Activated CD4-positive, alpha-beta memory T cell treated with anti-CD3 and anti-CD28 coated beads for 36 hours (primary cell): Measurements from ENCODE around the gene SHMT2. TPM values are rescaled to one million over a fixed set of nuclear protein-coding genes. Genes with fewer than 3 reads are reported as not detected.

ENCODE experiments used
- CTCF ChIA-PET: fragments of 350-600 bp; sonication (Branson Sonifier 250); formaldehyde crosslinking; loops from one replicate; lab custom pipeline; 2021; ENCODE audit warnings: antibody characterized with exemption, inconsistent platforms; lab: Charles Lee
- POLR2A ChIA-PET: fragments of 350-600 bp; sonication (Branson Sonifier 250); formaldehyde crosslinking; loops from one replicate; lab custom pipeline; 2021; ENCODE audit warnings: antibody characterized with exemption; lab: Charles Lee
- DNase-seq: peaks from one replicate; pipeline ENCODE4 v3.0.0-alpha.2; 2020
- H3K27ac Mint-ChIP-seq: one replicate; pipeline ENCODE4 v1.8.0; 2021; ENCODE audit warnings: mixed read lengths
- H3K27me3 Mint-ChIP-seq: one replicate; pipeline ENCODE4 v1.8.0; 2021; ENCODE audit warnings: mixed read lengths
- H3K36me3 Mint-ChIP-seq: one replicate; pipeline ENCODE4 v1.8.0; 2021; ENCODE audit warnings: mixed read lengths
- H3K4me1 Mint-ChIP-seq: one replicate; pipeline ENCODE4 v1.8.0; 2021; ENCODE audit warnings: low read depth, mixed read lengths
- H3K4me3 Mint-ChIP-seq: one replicate; pipeline ENCODE4 v1.8.0; 2021; ENCODE audit warnings: mild to moderate bottlenecking, mixed read lengths
- H3K9me3 Mint-ChIP-seq: one replicate; pipeline ENCODE4 v1.8.0; 2021; ENCODE audit warnings: mixed read lengths
- intact Hi-C: fragments of 100-400 bp; cut with micrococcal nuclease; formaldehyde crosslinking; loops from one replicate; pipeline ENCODE4 v1.15.1; 2023
- total RNA-seq, 2 experiments: library from RNA; stranded (reverse); gene quantifications; one replicate each; pipeline ENCODE4 v1.2.3, GENCODE V29; 2021

SHMT2 gene
- total RNA-seq, 2 experiments from 2014 or later = 401 to 404 TPM

DNA sequence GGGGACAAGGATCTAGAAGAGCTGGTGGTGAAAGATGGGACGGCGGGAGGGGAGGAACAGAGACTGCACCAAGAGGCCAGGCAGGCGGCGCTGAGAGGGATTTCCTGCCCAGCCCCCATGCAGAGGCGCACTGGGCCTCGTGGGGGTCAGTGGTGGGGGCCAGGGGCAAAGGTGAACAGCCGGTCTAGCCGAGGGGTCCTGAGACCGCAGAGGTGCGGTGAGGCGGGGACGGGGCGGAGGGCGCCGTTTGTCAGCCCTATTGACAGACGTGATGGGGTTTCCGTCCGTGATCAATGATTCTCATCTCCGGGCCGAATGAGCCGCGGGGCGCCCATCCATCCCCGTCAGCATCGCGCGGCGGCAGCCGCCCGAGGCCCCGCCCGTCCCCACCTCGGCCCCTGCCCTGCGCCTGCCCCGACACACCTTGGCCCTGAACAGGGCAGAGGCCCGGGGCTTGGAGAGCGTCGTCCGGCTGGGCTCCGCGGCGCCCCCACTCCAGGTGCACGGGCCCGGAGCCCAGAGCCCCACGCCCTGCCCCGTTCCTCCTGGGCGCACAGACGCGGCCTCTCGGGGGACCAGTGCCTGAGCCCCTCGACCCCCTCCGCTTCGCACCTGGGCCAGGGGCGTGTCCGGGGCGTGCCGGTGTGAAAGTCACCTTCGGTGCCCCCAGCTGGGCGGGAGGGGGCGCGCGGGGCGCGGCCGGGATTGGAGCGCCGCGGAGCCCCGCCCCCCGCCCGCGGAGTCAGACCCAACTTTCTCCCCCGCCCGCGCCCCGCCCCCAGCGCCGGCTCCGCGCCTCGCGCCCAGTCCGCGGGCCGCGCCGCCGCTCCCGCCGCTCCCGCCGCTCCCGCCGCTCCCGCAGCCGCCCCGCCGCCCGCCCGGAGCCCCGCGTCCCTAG is 13.2 kb upstream of the SHMT2 start, which contains the start of gene NXPH4:
TSS of gene NXPH4 (plus strand) at position 781 of the 898 bp plus-strand sequence. CDS start 176 bp downstream, outside the sequence.
- H3K9me3 Mint-ChIP-seq = no peaks in the 10 kb centered on the region
- intact Hi-C loops = no loop called here
- H3K36me3 Mint-ChIP-seq = no peaks in the 10 kb centered on the region
- H3K4me3 Mint-ChIP-seq = peak within 1 kb of the TSS; percentile 69
- H3K27ac Mint-ChIP-seq = no peak within 1 kb of the TSS
- DNase-seq = peak; percentile 61
- POLR2A ChIA-PET = interaction anchor here (1.1 kb wide), 1 partner anchor 17 kb away, joined by 3 read pairs; no protein-coding TSS in a partner anchor
- CTCF ChIA-PET = interaction anchor here (1.0 to 9.7 kb wide), 3 partner anchors 10 to 237 kb away, joined by 3 to 447 read pairs (median 175); partner anchors contain the start of gene SHMT2
- H3K4me1 Mint-ChIP-seq = peaks cover 38% of the 10 kb centered on the region
- peaks cover 67% of the 10 kb centered on the region for H3K27me3 Mint-ChIP-seq

DNA sequence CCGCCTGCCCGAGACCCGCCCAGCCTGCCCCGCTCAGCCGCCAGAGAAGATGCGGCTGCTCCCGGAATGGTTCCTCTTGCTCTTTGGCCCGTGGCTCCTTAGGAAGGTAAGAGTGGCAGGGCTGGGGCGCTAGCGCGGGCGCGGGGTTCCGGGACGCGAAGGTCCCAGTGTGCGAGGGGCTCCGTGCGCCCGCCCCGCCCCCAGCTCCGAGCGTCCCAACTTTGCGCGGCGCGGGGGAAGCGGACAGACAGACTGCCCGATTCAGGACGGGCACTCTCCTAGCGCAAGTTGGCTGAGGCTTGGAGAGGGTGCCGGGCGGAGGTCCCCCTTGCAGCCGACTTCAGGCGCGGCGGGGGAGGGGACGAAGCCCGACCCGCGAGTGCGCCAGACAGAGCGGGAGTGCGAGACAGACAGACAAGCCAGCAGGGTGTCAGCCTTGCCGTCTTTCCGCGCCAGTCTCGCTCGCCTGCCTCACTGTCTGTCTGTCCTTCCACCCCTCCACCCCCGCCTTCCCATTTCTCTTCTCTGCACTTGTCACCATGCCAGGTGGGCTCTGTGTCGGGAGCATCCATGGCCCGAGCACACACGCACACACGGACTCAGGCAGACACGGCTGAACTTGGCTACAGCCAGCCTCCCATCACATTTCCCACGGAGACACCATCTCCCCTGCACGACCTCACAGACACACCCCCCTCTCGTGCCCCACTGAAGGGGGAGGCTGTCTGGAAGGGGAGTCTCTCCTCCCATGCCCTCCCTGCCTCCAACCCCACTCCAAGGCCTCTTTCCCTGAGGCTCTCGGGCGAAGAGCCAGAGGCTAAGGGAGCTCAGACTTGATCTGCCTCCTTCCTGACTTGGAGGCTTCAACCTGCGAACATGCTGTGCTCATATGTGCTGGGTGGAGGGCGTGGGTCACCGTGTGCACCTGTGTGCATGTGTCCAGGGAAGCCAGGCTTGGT is 12.3 kb upstream of the SHMT2 start:
- H3K27ac Mint-ChIP-seq = no peak overlapping the region
- no peaks in the 10 kb centered on the region for H3K36me3 Mint-ChIP-seq
- ChIA-PET POLR2A (interaction anchor here (1.1 kb wide), 1 partner anchor 23 kb away, joined by 3 read pairs; no protein-coding TSS in a partner anchor), CTCF (interaction anchor here (0.6 to 9.7 kb wide), 3 partner anchors 9 to 35 kb away, joined by 3 to 447 read pairs (median 175); partner anchors contain the start of gene SHMT2)
- H3K27me3 Mint-ChIP-seq = peaks cover 76% of the 10 kb centered on the region
- DNase-seq = no peak
- no peaks in the 10 kb centered on the region for H3K9me3 Mint-ChIP-seq
- H3K4me1 Mint-ChIP-seq = peaks cover 41% of the 10 kb centered on the region
- intact Hi-C loops = no loop called here
- H3K4me3 Mint-ChIP-seq = peak overlapping the region; percentile 69

DNA sequence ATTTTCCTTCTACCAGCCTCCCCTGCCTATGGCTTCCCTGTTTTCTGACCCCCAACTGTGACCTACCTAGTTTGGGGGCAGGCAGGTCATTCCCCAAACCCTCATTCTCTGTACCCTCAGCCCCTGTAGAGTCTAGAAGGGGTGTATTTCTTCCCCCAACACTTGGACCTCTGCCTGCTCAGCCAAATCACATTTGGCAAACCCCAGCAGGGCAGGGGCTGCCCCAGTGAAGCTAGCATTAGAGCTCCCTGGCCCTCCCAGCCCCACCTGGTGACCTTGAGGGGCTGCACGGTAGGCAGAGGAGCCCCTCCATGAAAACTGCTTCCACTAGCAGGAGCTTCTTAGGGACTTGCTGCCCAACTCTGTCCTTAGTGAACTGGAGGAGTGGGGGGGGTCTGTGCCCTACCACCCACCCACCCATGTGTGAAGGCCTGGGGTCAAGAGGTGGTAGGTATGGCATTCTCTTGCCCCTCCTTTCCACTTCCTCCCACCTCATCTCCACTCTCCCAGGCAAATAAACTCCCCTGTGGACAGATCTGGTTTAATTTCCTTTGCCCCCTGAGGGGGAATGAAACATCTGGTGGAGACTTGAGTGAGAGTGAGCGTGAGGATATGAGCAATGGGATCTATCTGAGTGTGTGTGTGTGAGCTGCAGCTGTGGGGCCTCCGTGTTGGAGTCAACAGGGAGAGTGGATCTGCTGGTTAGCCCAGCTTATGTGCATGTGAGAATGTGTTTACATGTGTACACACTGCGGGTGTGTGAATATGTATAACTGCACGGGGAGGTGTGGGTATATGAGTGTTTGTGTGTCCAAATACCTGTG is 11.3 kb upstream of the SHMT2 start:
- Mint-ChIP-seq H3K27ac (no peak overlapping the region), H3K9me3 (no peaks in the 10 kb centered on the region), H3K27me3 (peaks cover 86% of the 10 kb centered on the region), H3K4me1 (peaks cover 41% of the 10 kb centered on the region), H3K36me3 (no peaks in the 10 kb centered on the region), H3K4me3 (no peak overlapping the region)
- POLR2A ChIA-PET = interaction anchor here (1.1 kb wide), 1 partner anchor 22 kb away, joined by 3 read pairs; no protein-coding TSS in a partner anchor
- no peak for DNase-seq
- intact Hi-C loops = no loop called here
- CTCF ChIA-PET = interaction anchor here (9.7 kb wide), 1 partner anchor 24 kb away, joined by 447 read pairs; a partner anchor contains a TSS

DNA sequence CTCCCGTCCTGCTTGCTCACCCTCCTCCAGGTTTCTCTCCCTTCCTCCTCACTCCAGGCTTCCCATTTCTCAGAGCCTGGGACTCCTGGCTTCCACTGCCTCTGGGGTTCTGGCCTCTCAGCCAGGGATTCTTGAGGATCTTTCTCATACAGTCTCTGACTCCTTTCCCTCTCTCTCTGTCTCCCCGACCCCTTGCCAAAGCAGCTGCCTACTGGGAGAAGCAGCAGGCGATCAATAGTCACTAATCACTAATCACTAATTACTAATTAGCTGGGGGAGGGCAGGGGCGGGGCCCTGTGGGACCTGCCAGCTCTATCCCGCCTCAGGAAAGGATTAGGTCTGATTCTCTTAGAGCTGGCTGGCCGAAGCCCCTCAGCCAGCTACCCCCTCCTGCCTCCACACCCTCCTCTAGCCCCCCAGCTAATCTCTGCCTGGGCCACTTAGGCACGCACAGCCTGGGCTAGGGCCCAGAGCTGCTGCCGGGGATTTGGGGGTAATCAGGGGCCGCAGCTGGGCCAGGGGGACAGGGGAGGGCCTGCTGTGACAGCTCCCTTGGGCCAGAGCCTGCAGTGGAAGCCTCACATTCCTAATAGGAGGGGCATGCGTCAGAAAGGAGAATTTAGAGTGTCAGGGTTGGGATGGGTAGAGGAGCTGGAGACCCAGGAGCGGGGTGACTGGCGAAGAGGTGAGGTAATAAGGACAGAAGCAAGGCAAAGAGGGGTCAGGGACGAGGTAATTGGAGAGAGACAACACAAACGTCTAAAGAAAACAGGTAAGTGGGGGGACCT is 10.1 kb upstream of the SHMT2 start:
- DNase-seq = no peak
- peaks cover 84% of the 10 kb centered on the region for H3K27me3 Mint-ChIP-seq
- POLR2A ChIA-PET = interaction anchor here (1.7 kb wide), 1 partner anchor 10 kb away, joined by 5 read pairs; the partner anchor contains the start of gene SHMT2
- intact Hi-C loops = no loop called here
- H3K36me3 Mint-ChIP-seq = no peaks in the 10 kb centered on the region
- no peak overlapping the region for H3K27ac Mint-ChIP-seq
- H3K4me1 Mint-ChIP-seq = peaks cover 29% of the 10 kb centered on the region
- CTCF ChIA-PET = interaction anchor here (0.7 to 9.7 kb wide), 3 partner anchors 10 to 236 kb away, joined by 3 to 447 read pairs (median 4); partner anchors contain the start of gene SHMT2
- H3K9me3 Mint-ChIP-seq = no peaks in the 10 kb centered on the region
- H3K4me3 Mint-ChIP-seq = no peak overlapping the region

DNA sequence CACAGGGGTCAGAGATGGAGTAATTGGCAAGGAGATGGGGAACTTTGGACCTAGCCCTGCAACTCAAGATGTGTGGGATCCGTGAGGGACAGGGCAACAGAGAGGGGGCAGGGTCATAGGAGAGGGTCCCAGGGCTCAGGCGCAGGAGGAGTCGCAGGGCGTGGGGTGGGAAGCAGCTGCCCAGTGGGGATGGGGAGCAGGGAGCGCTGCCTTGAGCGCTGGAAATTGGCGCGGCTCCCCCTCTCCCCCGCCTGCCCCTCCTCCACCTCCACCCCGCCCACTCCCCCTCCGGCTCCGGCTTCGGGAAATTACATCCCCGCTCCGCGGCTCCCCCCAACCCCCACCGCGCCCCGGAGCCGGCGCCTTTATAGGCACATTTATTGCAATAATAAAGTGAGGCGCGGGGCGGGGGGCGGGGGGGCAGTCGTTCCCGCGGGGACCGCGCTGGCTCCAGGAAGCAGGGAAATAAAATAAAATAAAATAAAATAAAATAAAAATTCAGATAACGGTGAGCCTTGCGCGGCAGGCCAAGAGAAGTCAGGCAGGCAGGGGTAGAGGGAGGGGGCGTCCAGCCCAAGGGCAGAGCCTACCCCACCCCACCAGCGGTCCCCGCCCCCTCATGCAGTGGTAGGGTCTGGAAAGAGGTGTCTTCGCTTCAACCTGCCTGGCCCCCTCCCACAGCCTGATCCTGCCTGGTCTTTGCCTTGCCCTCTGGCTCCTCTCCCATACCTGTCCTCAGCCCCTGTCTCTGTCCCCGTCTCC is 9.3 kb upstream of the SHMT2 start:
- Mint-ChIP-seq H3K9me3 (no peaks in the 10 kb centered on the region), H3K4me3 (no peak overlapping the region), H3K4me1 (peaks cover 30% of the 10 kb centered on the region), H3K36me3 (no peaks in the 10 kb centered on the region), H3K27me3 (peaks cover 81% of the 10 kb centered on the region), H3K27ac (no peak overlapping the region)
- ChIA-PET POLR2A (interaction anchor here (1.7 kb wide), 1 partner anchor 9 kb away, joined by 5 read pairs; the partner anchor contains the start of gene SHMT2), CTCF (interaction anchor here (0.7 to 9.7 kb wide), 3 partner anchors 10 to 236 kb away, joined by 3 to 447 read pairs (median 4); partner anchors contain the start of gene SHMT2)
- no peak for DNase-seq
- intact Hi-C loops = no loop called here

- DNase-seq = no peak
- H3K36me3 Mint-ChIP-seq = no peaks in the 10 kb centered on the region
- intact Hi-C loops = no loop called here
- H3K4me3 Mint-ChIP-seq = no peak overlapping the region
- ChIA-PET CTCF (interaction anchor here (11.5 to 13.3 kb wide), 2 partner anchors 6 to 20 kb away, joined by 175 to 447 read pairs; partner anchors contain the start of gene NXPH4), POLR2A (interaction anchor here (1.1 kb wide), 1 partner anchor 9 kb away, joined by 3 read pairs; the partner anchor contains the start of gene SHMT2)
- no peaks in the 10 kb centered on the region for H3K9me3 Mint-ChIP-seq
- H3K27me3 Mint-ChIP-seq = peaks cover 79% of the 10 kb centered on the region
- peaks cover 29% of the 10 kb centered on the region for H3K4me1 Mint-ChIP-seq
- no peak overlapping the region for H3K27ac Mint-ChIP-seq
Observed at GRCh38 chr12:57220770-57221168, 8.7 kb upstream of the SHMT2 start.

DNA sequence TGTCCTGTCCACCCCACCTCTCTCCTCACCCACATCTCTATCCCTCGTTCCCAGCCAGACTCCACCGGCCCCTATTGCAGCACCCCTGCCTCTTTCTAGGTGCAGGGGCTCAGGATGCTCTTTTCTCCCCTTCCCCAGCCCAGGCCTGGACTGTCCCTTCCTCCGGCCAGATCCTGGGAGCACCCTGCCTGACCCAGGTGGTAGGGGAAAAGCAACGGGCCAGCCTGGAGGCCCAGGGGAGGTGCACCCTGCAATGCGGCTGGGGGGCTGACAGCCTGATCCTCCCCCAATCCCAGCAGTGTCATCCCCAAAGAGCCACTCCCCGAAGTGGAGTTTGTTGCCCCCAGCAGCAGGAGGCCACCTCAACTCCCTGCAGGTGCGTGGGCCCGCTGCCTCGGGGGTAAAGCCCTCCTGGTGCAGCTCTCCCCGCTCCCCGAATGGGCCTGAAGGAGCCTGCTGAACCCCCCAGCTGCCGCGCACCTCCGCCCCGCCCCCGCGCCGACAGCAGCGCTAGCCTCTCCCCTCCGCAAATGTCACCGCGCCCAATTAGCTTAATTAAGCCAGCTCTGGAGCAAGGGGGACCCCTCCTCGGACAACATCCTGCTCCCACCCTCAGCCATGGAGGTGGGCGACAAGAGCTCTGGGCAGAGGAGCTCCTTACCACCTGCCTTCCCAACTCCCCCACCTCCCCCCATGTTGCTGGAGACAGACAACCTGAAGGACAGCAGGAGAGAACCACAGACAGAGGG is 8.2 kb upstream of the SHMT2 start:
- intact Hi-C loops = no loop called here
- Mint-ChIP-seq H3K9me3 (no peaks in the 10 kb centered on the region), H3K27me3 (peaks cover 80% of the 10 kb centered on the region), H3K27ac (no peak overlapping the region), H3K36me3 (peaks cover under 1% of the 10 kb centered on the region), H3K4me3 (no peak overlapping the region), H3K4me1 (peaks cover 26% of the 10 kb centered on the region)
- CTCF ChIA-PET = interaction anchor here (0.5 to 13.3 kb wide), 3 partner anchors 7 to 536 kb away, joined by 5 to 447 read pairs (median 175); partner anchors contain the start of gene NXPH4
- no peak for DNase-seq
- POLR2A ChIA-PET = interaction anchor here (1.1 kb wide), 1 partner anchor 8 kb away, joined by 3 read pairs; the partner anchor contains the start of gene SHMT2

- CTCF ChIA-PET = interaction anchor here (11.5 to 13.3 kb wide), 2 partner anchors 8 to 18 kb away, joined by 175 to 447 read pairs; partner anchors contain the start of gene NXPH4
- no peaks in the 10 kb centered on the region for H3K9me3 Mint-ChIP-seq
Observed at GRCh38 chr12:57222286-57223190, 7.0 kb upstream of the SHMT2 start.

More at GRCh38 chr12:57222286-57223190, 7.0 kb upstream of the SHMT2 start:
- POLR2A ChIA-PET = interaction anchor here (0.6 kb wide), 1 partner anchor 20 kb away, joined by 3 read pairs; no protein-coding TSS in a partner anchor
- H3K36me3 Mint-ChIP-seq = peaks cover 3% of the 10 kb centered on the region
- peaks cover 28% of the 10 kb centered on the region for H3K4me1 Mint-ChIP-seq
- H3K4me3 Mint-ChIP-seq = no peak overlapping the region
- intact Hi-C loops = no loop called here
- H3K27me3 Mint-ChIP-seq = peaks cover 83% of the 10 kb centered on the region
- H3K27ac Mint-ChIP-seq = no peak overlapping the region
- DNase-seq = no peak
